SU-DHL-6 (cell line): ENCODE measurements around the gene AP3M1.
"Not testable (repeated sequence)": the region's sequence is repeated elsewhere in the genome, so short reads cannot be mapped to it uniquely, and the experiment has no call there.

Experiments used
- H2AFZ ChIP-seq: fragments of 200-600 bp; sonication (generic); 2 replicates; pipeline ENCODE4 v1.6.1; 2014; ENCODE audit warnings: low read depth, mild to moderate bottlenecking, moderate library complexity, mixed read lengths, antibody characterized with exemption, low read length; ENCODE audit not compliant: severe bottlenecking
- H3F3A ChIP-seq: fragments of 200-600 bp; shearing (Covaris generic); 2 replicates; pipeline ENCODE4 v1.6.0; 2016; ENCODE audit warnings: antibody characterized with exemption, mild to moderate bottlenecking; ENCODE audit not compliant: insufficient read depth
- H3K27ac ChIP-seq: fragments of 200-600 bp; sonication (generic); 2 replicates; pipeline ENCODE4 v1.5.1; 2016; ENCODE audit warnings: low read depth, mild to moderate bottlenecking, low read length, moderate library complexity, mixed read lengths
- H3K27me3 ChIP-seq: fragments of 200-600 bp; sonication (generic), shearing (Covaris generic); 2 replicates; pipeline ENCODE4 v1.6.0; 2014; ENCODE audit warnings: mild to moderate bottlenecking, low read length
- H3K36me3 ChIP-seq: fragments of 200-600 bp; sonication (generic); 2 replicates; pipeline ENCODE4 v1.6.1; 2014; ENCODE audit warnings: mild to moderate bottlenecking, low read length, mixed read lengths
- H3K4me2 ChIP-seq: fragments of 300-600, 200-600 bp; shearing (Covaris generic), sonication (generic); 2 replicates; pipeline ENCODE4 v1.6.0; 2014; ENCODE audit warnings: low read length, low read depth, mild to moderate bottlenecking; ENCODE audit not compliant: poor library complexity, severe bottlenecking
- H3K4me3 ChIP-seq: fragments of 200-600 bp; sonication (generic); 2 replicates; pipeline ENCODE4 v1.5.1; 2014; ENCODE audit warnings: antibody characterized with exemption, low read length, mild to moderate bottlenecking, mixed read lengths; ENCODE audit not compliant: insufficient read depth, poor library complexity, severe bottlenecking
- H3K79me2 ChIP-seq: fragments of 200-600 bp; sonication (generic); 2 replicates; pipeline ENCODE4 v1.6.1; 2014; ENCODE audit warnings: mild to moderate bottlenecking, low read length, moderate library complexity; ENCODE audit not compliant: insufficient read depth
- H3K9ac ChIP-seq: fragments of 200-600 bp; sonication (generic); 2 replicates; pipeline ENCODE4 v1.7.0; 2014; ENCODE audit warnings: mild to moderate bottlenecking, low read length
- H3K9me2 ChIP-seq: fragments of 200-600 bp; sonication (generic); replicated peaks from 2 replicates; pipeline ENCODE4 v1.6.1; 2014; ENCODE audit warnings: low read length; ENCODE audit not compliant: insufficient read depth
- H3K9me3 ChIP-seq: fragments of 200-600 bp; sonication (generic); 2 replicates; pipeline ENCODE4 v1.6.1; 2014; ENCODE audit warnings: low read length, mixed read lengths; ENCODE audit not compliant: insufficient read depth
- H4K20me1 ChIP-seq: fragments of 200-600 bp; sonication (generic); 2 replicates; pipeline ENCODE4 v1.6.1; 2014; ENCODE audit warnings: low read depth, mild to moderate bottlenecking, antibody characterized with exemption, low read length, moderate library complexity, mixed read lengths
- CTCF ChIP-seq: fragments of 200-600 bp; sonication (generic); IDR thresholded peaks from one replicate; pipeline ENCODE4 v1.5.1; 2017; ENCODE audit warnings: antibody characterized with exemption, mild to moderate bottlenecking, low read length, moderate library complexity; ENCODE audit not compliant: insufficient read depth, poor library complexity, severe bottlenecking
- EZH2phosphoT487 ChIP-seq: fragments of 200-600 bp; sonication (generic), shearing (Covaris generic); conservative IDR thresholded peaks from 2 replicates; pipeline ENCODE4 v1.6.1; 2018; ENCODE audit warnings: mild to moderate bottlenecking, antibody characterized with exemption, low read length, moderate library complexity, mixed read lengths

Gene AP3M1

GRCh38 chr10:74150990-74151878 lies 606 bp upstream of the AP3M1 start, which contains the start of gene ADK:
Gene ADK (plus strand): TSS chr10:74151221. CDS start chr10:74151279, 58 bp downstream.
- Histone ChIP-seq H2AFZ (peak within 1 kb of the TSS; percentile 94), H3K36me3 (0 out of 2 replicates have a peak, but pooled peaks cover 5% of the 10 kb centered on the region), H3K4me2 (peak within 1 kb of the TSS; percentile 97), H3F3A (no peaks in the 10 kb centered on the region; the same call in 1 of the 2 replicates), H4K20me1 (no peaks in the 10 kb centered on the region), H3K9ac (peak within 1 kb of the TSS; percentile 83), H3K9me3 (no peaks in the 10 kb centered on the region), H3K27me3 (no peaks in the 10 kb centered on the region), H3K9me2 (no peaks in the 10 kb centered on the region), H3K79me2 (peaks cover 46% of the 10 kb centered on the region), H3K27ac (peak within 1 kb of the TSS; percentile 84), H3K4me3 (peak within 1 kb of the TSS; percentile 69)
- no peak for TF ChIP-seq EZH2phosphoT487
- TF ChIP-seq CTCF = no peak

- H3K9me3 ChIP-seq, H3K27me3 ChIP-seq, H3K27ac ChIP-seq, H3K9me2 ChIP-seq, H2AFZ ChIP-seq, H3K4me2 ChIP-seq, H3K36me3 ChIP-seq, H3K9ac ChIP-seq, H4K20me1 ChIP-seq, H3F3A ChIP-seq, H3K4me3 ChIP-seq: not testable (repeated sequence)
- peaks cover 70% of the 10 kb centered on the region for H3K79me2 ChIP-seq
Measured at GRCh38 chr10:74146980-74147379, 3.6 kb downstream of the AP3M1 start.

GRCh38 chr10:74145133-74145532 lies 5.5 kb downstream of the AP3M1 start:
- no peak overlapping the region for H3K4me2 ChIP-seq
- no peak overlapping the region for H3K4me3 ChIP-seq
- TF ChIP-seq CTCF (no peak), EZH2phosphoT487 (no peak)

GRCh38 chr10:74140553-74140952 lies 10.1 kb downstream of the AP3M1 start:
- no peaks in the 10 kb centered on the region for H4K20me1 ChIP-seq
- H3K36me3 ChIP-seq = peaks cover 23% of the 10 kb centered on the region
- no peak overlapping the region for H3K9ac ChIP-seq
- no peak overlapping the region for H3K4me3 ChIP-seq
- no peaks in the 10 kb centered on the region for H3F3A ChIP-seq
- no peaks in the 10 kb centered on the region for H3K27me3 ChIP-seq
- no peak overlapping the region for H3K4me2 ChIP-seq
- H3K9me3 ChIP-seq = no peaks in the 10 kb centered on the region
- TF ChIP-seq CTCF = no peak
- no peak for TF ChIP-seq EZH2phosphoT487
- H2AFZ ChIP-seq = no peak overlapping the region
- H3K79me2 ChIP-seq = peaks cover 41% of the 10 kb centered on the region
- no peak overlapping the region for H3K27ac ChIP-seq
- no peaks in the 10 kb centered on the region for H3K9me2 ChIP-seq

More at GRCh38 chr10:74145133-74145532, 5.5 kb downstream of the AP3M1 start:
- Histone ChIP-seq H2AFZ (no peak overlapping the region), H3K27me3 (no peaks in the 10 kb centered on the region), H3F3A (no peaks in the 10 kb centered on the region; the same call in 1 of the 2 replicates), H3K9me3 (no peaks in the 10 kb centered on the region), H3K27ac (no peak overlapping the region), H3K9me2 (no peaks in the 10 kb centered on the region), H3K36me3 (0 out of 2 replicates have a peak, but pooled peaks cover 5% of the 10 kb centered on the region), H3K79me2 (peaks cover 78% of the 10 kb centered on the region), H4K20me1 (no peaks in the 10 kb centered on the region), H3K9ac (no peak overlapping the region)
